ENCODE measurements around the gene DDX6. TPM values are rescaled to one million over a fixed set of nuclear protein-coding genes. Genes with fewer than 3 reads are reported as not detected.

Gene DDX6
- total RNA-seq: 41.1 and 51.7 TPM in 2 replicates

GRCh38 chr11:118791111-118791960 is at the start of gene DDX6:
TSS of gene DDX6 (minus strand) at chr11:118791164. CDS start at chr11:118786251, 4,913 bp downstream.

Other genes starting within 250 kb of the DDX6 start
- gene IFT46, start 225.2 kb downstream of the DDX6 start, total RNA-seq: 17.7 and 30.9 TPM in 2 replicates
- 108 and 141 TPM in 2 replicates for gene ARCN1, start 218.8 kb downstream of the DDX6 start, total RNA-seq
- gene PHLDB1, start 183.5 kb downstream of the DDX6 start, total RNA-seq: 100 and 124 TPM in 2 replicates
- not detected in 2 replicates for gene TREH, start 111.5 kb downstream of the DDX6 start, total RNA-seq
- not detected in 2 replicates for gene CXCR5, start 92.7 kb upstream of the DDX6 start, total RNA-seq
- gene BCL9L, start 134.8 kb upstream of the DDX6 start, total RNA-seq: 38.5 and 40.0 TPM in 2 replicates
- not detected in 2 replicates for gene UPK2, start 165.1 kb upstream of the DDX6 start, total RNA-seq
- gene FOXR1, start 180.6 kb upstream of the DDX6 start, total RNA-seq: not detected in 2 replicates
- 3.5 and 10.0 TPM in 2 replicates for gene CENATAC, start 207.0 kb upstream of the DDX6 start, total RNA-seq
- 2,232 and 3,190 TPM in 2 replicates for gene RPS25, start 227.2 kb upstream of the DDX6 start, total RNA-seq
- 48.9 and 68.3 TPM in 2 replicates for gene TRAPPC4, start 227.6 kb upstream of the DDX6 start, total RNA-seq
- 8.9 and 11.9 TPM in 2 replicates for gene SLC37A4, start 239.7 kb upstream of the DDX6 start, total RNA-seq